Activated T-helper 1 cell treated with anti-CD3 and anti-CD28 coated beads, Interleukin-12 subunit alpha, Interleukin-12 subunit beta, Interleukin-2, Interleukin-4 antibody, amounts not matched to agents 30 ng/mL and 10 ng/mL and 1 ng/mL, durations not matched to agents 14 hours and 24 hours and 36 hours (primary cell): Measurements from ENCODE around the gene KCNIP2. TPM values are rescaled to one million over a fixed set of nuclear protein-coding genes. Genes with fewer than 3 reads are reported as not detected.
A peak's percentile ranks its signal among the peaks of the same experiment; 100 is the strongest.

Source experiments
- DNase-seq: peaks from one replicate; pipeline ENCODE4 v3.0.0; 2021; ENCODE audit warnings: low spot score
- H3K27ac Mint-ChIP-seq: one replicate; pipeline ENCODE4 v1.8.0; 2021; ENCODE audit warnings: mild to moderate bottlenecking, mixed read lengths
- H3K27me3 Mint-ChIP-seq: one replicate; pipeline ENCODE4 v1.8.0; 2022; ENCODE audit warnings: mild to moderate bottlenecking, moderate library complexity, mixed read lengths; ENCODE audit not compliant: insufficient read depth
- H3K36me3 Mint-ChIP-seq: one replicate; pipeline ENCODE4 v1.8.0; 2021; ENCODE audit warnings: low read depth, mixed read lengths
- H3K4me1 Mint-ChIP-seq: one replicate; pipeline ENCODE4 v1.8.0; 2021; ENCODE audit warnings: low read depth, mixed read lengths
- H3K4me3 Mint-ChIP-seq: one replicate; pipeline ENCODE4 v1.8.0; 2021; ENCODE audit warnings: mild to moderate bottlenecking, moderate library complexity, mixed read lengths
- H3K9me3 Mint-ChIP-seq: one replicate; pipeline ENCODE4 v1.8.0; 2021; ENCODE audit warnings: mixed read lengths
- intact Hi-C: fragments of 100-400 bp; cut with micrococcal nuclease; formaldehyde crosslinking; loops from one replicate; pipeline ENCODE4 v1.15.1; 2024
- total RNA-seq: library from RNA; stranded (reverse); gene quantifications from 2 replicates; pipeline ENCODE4 v1.2.3, GENCODE V29; 2022

Gene KCNIP2
- total RNA-seq: 1.4 and 2.5 TPM in 2 replicates

DNA sequence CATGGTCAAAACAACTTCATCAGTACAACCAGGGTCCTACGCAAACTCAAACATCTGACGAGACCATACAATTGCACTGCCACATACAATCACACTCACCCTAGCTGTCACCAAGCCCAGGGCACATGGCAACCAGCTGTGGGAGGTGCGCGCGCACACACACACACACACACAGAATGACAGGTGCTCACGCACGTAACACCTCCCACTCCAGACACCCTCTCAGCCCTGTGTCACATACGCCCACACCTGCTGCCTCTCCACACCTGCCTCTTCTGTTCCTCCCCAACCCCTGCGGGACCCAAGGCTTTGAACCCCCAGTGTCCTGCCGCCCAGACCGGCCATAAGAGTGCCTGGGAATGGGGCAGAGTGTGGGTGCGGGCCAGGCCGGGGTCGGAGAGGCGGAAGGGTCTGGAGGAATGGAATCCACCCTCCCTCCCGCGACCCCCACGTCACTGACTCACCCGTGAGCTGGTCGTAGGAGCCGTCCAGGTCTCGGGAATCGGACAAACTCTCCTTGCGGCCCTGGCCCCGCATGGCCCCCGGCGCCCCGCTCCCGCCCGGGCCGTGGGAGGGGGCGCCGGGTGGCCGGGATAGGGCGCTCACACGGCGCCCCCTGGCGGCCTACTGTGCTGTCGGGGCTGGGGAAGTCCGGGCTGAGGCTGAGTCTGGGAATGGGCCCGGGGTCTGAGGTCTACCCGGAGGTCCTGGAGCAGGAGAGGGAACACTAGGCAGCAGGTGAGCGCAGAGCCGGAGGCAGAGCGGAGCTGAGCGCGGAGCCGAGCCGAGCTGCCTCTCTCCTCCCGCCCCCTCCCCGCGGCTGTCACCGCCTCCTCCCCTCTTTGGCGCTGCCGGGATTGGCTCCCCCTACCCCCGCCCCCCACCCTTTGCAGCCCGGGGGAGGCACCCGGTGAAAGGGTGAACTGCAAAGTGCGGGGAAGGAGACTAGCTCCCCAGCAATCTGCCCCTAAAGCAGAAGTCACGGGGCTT is at the start of gene KCNIP2:
Gene KCNIP2, minus strand, starts transcription at position 769 of the 990 bp plus-strand sequence. Its CDS starts 232 bp downstream, at position 537.
- intact Hi-C loops: loop anchor here (2.0 to 5.0 kb wide), 2 partner anchors 15 to 659 kb away; partner anchors contain the start of genes ACTR1A and SUFU

DNA sequence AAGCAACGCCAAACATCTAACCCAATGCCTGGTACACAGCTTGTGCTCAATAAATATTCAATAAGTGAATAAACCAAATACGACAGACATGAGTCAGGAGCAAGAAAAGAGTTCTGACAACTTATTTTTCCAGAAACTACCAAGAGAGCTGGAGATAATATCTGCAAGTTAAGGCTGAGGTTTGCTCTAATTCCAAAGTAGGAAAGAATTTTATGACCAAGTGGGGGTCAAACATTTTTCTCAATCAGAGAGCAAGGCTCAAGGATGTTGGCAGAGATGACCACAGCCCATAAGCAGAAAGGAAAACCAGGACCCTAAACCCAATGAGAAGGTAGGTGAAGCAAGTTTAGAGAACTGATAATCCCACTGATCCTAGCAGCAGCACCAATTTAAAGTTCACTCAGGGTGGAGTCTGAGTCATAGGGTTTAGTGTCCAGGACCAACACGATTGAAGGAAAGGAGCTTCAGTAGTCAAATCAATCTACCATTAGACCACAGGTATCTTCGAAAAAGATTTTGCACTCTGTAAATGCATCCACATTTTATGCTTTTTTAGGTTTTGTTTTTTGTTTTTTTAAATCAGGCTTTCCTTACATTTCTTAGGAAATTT is 49.3 kb upstream of the KCNIP2 start:
- Mint-ChIP-seq H3K27me3 (no peaks in the 10 kb centered on the region), H3K4me3 (no peak overlapping the region), H3K4me1 (peaks cover 9% of the 10 kb centered on the region), H3K36me3 (no peaks in the 10 kb centered on the region), H3K9me3 (no peaks in the 10 kb centered on the region), H3K27ac (no peak overlapping the region)
- intact Hi-C loops: no loop called here
- no peak for DNase-seq

More for the DNA sequence above, at the start of gene KCNIP2:
- DNase-seq: peak; percentile 37
- peaks cover 10% of the 10 kb centered on the region for H3K36me3 Mint-ChIP-seq
- H3K27me3 Mint-ChIP-seq: peaks cover 18% of the 10 kb centered on the region
- peak within 1 kb of the TSS; percentile 72 for H3K4me3 Mint-ChIP-seq
- H3K27ac Mint-ChIP-seq: peak within 1 kb of the TSS; percentile 14
- no peaks in the 10 kb centered on the region for H3K9me3 Mint-ChIP-seq
- peaks cover 53% of the 10 kb centered on the region for H3K4me1 Mint-ChIP-seq

DNA sequence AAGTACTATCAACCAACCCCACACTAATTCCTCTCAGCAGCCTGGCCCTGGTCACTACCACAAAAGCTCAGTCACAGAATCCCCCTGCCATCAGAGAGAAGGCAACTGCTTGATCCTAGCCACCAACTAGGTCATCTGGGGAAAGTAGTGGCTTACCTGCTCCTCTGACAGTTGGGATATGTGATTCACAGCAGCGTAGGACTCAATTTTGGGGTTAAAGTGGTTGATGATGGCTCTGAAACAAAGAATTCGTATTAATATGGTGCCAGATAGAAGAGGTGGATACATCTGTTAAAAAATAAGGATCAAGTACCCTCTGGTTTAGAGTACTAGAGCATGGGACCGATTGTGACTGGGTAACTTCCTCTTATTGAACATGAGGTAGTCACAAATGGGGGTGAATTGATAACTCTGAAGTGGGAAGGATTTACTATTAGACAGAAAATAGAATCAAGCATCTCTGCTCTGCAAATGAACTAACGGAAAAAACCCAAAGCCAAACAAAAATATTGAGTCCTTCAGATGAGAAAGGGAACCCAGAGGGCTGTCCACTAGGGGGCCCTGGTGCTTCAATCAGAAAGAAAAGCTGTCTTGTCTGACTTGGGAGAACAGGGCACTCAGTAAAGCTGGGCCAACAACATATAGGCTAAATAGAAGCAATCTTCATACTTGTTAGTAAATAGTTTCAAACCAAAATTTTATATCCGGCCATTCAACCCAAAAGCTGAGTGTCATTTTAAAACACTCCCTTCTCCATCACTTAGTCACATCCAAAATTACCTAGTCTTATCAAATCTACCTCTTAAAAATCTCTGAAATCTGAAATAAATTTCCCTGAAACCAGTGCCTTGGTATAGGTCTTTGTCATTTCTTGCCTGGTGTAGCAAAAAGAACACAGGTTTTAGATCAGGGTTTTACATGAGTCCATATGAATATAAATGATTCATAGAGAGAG is 45.9 kb upstream of the KCNIP2 start:
- Mint-ChIP-seq H3K36me3 (peaks cover 5% of the 10 kb centered on the region), H3K4me1 (peaks cover 9% of the 10 kb centered on the region), H3K27ac (no peak overlapping the region), H3K4me3 (no peak overlapping the region), H3K27me3 (no peaks in the 10 kb centered on the region), H3K9me3 (no peaks in the 10 kb centered on the region)
- intact Hi-C loops: loop anchor here (1.0 kb wide), 3 partner anchors 49 to 184 kb away; no protein-coding TSS in a partner anchor
- peak; percentile 52 for DNase-seq

DNA sequence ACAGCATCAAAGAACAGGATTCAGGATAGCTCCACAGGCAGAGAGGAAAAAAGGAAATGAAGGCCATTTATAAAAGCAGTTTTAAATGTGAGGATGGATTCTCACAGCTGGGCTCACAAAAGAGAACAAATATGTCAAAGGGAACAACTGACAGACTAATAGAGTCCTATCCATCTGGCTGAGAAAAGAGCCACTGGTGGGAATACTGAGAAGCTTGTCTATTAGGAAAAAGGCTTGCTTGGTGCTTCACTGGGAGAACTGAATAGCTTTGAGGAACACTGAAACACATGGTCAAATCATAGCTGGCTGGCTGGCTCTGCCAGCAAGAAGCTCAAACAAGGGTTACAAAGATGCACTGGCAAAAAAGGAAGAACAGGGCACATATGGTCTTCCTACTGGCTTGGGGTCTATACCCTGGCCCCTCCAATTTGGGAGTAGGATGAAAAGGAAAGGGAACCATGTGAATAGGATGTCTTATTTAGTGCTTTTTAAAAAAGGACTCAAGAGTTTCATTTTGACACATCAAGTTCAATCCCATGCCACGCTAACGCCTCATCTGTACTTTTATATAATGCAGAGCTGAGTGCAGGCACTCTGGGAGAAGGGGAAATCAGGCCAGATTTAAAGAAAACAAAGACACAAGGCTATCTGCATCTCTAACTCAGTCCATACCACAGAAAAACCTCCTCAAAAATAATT is 44.8 kb upstream of the KCNIP2 start:
- H3K36me3 Mint-ChIP-seq: peaks cover 5% of the 10 kb centered on the region
- peaks cover 9% of the 10 kb centered on the region for H3K4me1 Mint-ChIP-seq
- no peak overlapping the region for H3K27ac Mint-ChIP-seq
- H3K4me3 Mint-ChIP-seq: no peak overlapping the region
- H3K9me3 Mint-ChIP-seq: no peaks in the 10 kb centered on the region
- no peak for DNase-seq
- H3K27me3 Mint-ChIP-seq: no peaks in the 10 kb centered on the region
- intact Hi-C loops: no loop called here

DNA sequence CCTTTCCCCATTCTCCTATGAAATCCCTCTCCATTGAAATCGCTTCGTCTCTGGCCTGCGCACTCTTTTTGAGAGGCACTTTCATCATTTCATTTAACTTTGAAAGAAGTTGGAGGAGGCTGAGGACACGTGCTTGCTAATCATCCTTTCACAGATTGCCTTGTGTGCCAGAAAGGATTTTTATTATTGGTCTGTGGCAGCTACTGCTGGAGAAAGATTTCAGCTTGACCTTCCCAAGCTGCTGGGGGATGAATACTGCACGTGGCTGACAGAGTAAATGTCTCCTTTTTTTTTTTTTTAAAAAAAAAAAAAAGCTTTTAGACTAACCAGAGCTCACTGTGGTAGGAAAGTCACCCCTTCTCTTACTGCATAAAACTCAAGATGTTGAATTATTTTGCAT is 44.2 kb upstream of the KCNIP2 start:
- intact Hi-C loops: no loop called here
- Mint-ChIP-seq H3K4me3 (no peak overlapping the region), H3K4me1 (peaks cover 9% of the 10 kb centered on the region), H3K27ac (no peak overlapping the region), H3K36me3 (peaks cover 5% of the 10 kb centered on the region), H3K9me3 (no peaks in the 10 kb centered on the region), H3K27me3 (no peaks in the 10 kb centered on the region)
- DNase-seq: no peak

DNA sequence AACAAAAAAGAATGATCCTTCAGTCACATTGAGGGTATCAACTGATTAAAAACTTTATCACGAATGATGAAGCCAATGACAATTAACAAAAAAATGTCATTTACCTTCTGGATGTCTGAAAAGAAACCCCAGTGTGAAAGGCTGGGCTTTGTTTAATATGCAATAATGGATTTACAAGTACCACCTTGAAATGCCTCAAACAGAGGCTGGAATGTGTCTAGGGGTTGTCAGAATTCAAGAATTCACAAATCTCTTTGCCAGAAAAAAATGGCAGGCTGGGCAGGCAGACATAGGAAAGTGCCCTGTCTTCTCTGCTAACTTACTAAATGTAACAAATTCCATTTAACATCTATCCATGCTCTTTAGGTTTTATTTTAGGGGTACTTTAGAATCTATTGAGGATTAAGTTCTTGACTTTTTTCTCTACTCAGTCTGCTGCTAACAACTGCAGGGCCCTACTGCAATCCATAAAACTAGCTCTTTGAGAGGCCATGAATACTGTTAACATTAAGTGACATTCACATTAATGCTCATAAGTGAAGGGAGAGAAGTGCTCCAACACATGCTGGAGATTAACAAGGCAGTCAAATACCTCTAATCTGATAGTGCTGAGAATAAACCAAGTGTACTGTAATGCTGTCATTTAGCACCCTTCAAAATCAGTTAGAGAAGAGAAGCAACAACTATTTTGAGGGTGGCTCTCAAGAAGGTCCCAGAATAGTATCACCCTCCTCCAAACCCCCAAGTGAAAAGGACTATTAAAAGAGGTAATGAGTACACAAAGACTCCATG is 43.1 kb upstream of the KCNIP2 start:
- peaks cover 9% of the 10 kb centered on the region for H3K4me1 Mint-ChIP-seq
- intact Hi-C loops: no loop called here
- no peak overlapping the region for H3K4me3 Mint-ChIP-seq
- peaks cover 5% of the 10 kb centered on the region for H3K36me3 Mint-ChIP-seq
- no peaks in the 10 kb centered on the region for H3K9me3 Mint-ChIP-seq
- H3K27ac Mint-ChIP-seq: no peak overlapping the region
- no peaks in the 10 kb centered on the region for H3K27me3 Mint-ChIP-seq
- no peak for DNase-seq

DNA sequence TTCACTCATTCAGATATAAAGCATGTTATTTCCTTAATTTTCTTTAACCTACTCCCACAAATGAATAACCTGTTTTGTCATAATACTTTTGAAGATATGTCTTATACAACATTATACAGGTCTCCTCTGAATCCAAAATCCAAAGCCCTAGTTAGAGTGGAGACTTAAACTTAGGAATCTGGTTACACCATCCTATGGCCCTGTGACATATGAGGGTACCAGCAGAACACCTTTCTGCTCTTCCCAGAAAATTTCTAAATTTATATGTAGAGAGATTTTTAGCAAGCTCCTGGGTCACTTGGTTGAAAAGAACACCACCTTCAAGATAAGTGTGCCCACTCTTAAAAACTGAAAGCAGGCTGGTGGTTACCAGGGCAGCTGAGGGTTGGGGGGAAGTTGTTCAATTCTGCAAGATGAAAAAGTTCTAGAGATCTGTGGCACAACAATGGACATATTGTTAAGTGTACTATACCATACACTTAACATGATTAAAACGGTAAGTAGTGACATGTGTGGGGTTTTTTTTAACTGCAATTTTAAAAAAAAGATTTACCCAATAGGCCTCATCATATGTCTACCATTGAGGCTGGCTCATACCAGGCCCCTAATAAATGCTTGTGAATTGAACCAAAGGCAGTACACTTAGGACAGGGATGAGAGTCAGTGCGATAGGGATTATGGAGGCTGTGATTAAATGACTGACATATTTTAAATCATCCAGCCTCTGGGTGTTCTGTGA is 37.6 kb upstream of the KCNIP2 start:
- peaks cover 4% of the 10 kb centered on the region for H3K4me1 Mint-ChIP-seq
- no peaks in the 10 kb centered on the region for H3K9me3 Mint-ChIP-seq
- DNase-seq: no peak
- H3K27me3 Mint-ChIP-seq: no peaks in the 10 kb centered on the region
- no peak overlapping the region for H3K27ac Mint-ChIP-seq
- H3K36me3 Mint-ChIP-seq: peaks cover 10% of the 10 kb centered on the region
- intact Hi-C loops: no loop called here
- H3K4me3 Mint-ChIP-seq: no peak overlapping the region

DNA sequence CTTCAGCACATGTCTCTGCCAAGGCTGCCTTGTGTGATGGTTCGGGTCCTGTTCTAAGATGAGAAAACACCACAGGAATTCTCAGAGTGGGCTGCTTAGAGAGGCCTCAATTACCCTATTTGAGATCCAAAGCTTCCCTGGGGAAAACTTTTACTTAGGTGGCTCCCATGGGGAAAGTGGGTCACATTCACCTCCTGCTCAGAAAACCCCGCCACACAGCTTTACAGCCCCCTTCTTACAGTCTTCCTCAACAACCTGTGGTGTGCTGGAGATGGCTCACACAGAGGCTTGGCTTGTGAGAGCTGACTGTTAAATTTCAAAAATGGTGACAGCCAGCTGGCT is 36.6 kb upstream of the KCNIP2 start:
- Mint-ChIP-seq H3K4me1 (peaks cover 9% of the 10 kb centered on the region), H3K9me3 (no peaks in the 10 kb centered on the region), H3K27me3 (no peaks in the 10 kb centered on the region), H3K27ac (no peak overlapping the region), H3K36me3 (peaks cover 7% of the 10 kb centered on the region), H3K4me3 (no peak overlapping the region)
- intact Hi-C loops: no loop called here
- no peak for DNase-seq

DNA sequence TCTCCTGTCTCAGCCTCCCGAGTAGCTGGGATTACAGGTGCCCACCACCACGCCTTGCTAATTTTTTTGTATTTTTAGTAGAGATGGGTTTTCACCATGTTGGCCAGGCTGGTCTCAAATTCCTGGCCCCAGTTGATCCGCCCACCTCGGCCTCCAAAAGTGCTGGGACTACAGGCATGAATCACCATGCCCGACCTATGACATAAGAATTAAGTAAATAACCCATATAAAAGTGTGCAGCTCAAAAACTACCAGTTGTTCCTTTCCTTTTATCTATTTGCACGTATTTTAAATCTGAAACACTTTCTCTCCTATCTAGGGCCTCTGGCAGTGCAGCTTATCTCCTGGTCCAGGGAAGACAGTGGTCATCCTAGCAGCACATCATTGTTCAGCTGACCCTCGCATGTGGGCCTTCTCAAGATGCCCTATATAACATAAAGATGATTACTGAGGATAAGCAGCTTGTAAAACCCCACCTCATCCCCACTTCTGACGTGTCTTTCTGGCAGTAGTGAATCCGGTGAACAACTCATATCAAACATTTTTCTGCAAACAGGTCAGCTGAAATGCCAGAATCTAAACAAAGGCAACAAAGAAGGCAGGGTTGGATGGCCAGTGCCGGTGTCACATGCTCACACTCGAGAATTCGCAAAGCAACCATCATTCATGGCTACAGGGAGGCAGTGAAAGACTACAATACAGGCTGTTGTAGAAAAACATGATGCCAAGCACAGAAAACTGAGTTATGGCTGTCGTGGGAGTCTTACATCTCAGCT is 36.0 kb upstream of the KCNIP2 start:
- H3K4me1 Mint-ChIP-seq: peaks cover 15% of the 10 kb centered on the region
- intact Hi-C loops: no loop called here
- no peak overlapping the region for H3K27ac Mint-ChIP-seq

DNA sequence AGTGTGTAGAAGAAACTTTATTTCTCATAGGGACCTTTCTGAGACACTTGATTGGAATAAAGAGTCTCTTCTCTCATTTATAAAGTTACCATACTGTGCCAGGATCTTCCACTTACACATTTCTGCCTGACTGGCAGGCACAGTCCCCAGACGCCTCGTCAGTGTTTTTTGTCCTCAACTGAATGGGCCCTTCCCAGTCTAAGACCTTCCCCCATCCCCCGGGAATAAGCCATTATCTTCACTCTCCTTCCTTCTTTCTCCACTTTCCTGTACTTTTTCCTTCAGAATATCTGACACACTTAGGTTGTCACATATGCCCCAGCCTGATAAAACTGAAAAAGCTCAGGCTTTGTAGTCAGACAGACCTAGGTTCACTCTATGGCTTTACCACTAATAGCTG is 35.3 kb upstream of the KCNIP2 start:
- no peaks in the 10 kb centered on the region for H3K27me3 Mint-ChIP-seq
- H3K9me3 Mint-ChIP-seq: no peaks in the 10 kb centered on the region
- no peak overlapping the region for H3K4me3 Mint-ChIP-seq
- intact Hi-C loops: no loop called here
- H3K36me3 Mint-ChIP-seq: peaks cover 7% of the 10 kb centered on the region
- H3K4me1 Mint-ChIP-seq: peaks cover 19% of the 10 kb centered on the region
- DNase-seq: no peak
- no peak overlapping the region for H3K27ac Mint-ChIP-seq

More for the DNA sequence above, 36.0 kb upstream of the KCNIP2 start:
- no peak overlapping the region for H3K4me3 Mint-ChIP-seq
- H3K9me3 Mint-ChIP-seq: no peaks in the 10 kb centered on the region
- peaks cover 7% of the 10 kb centered on the region for H3K36me3 Mint-ChIP-seq
- H3K27me3 Mint-ChIP-seq: no peaks in the 10 kb centered on the region
- no peak for DNase-seq
